MCF 10A (cell line): Measurements from ENCODE around the gene ARRB1. TPM values are rescaled to one million over a fixed set of nuclear protein-coding genes. Genes with fewer than 3 reads are reported as not detected.

Experiments used
- BruUV-seq: library from RNA; stranded (reverse); fragments of 400-500 nt; replicated peaks from 2 replicates; lab custom pipeline; 2021; lab: Mats Ljungman, UMichigan
- CTCF ChIA-PET: fragments of 300-600 bp; sonication (Branson Sonifier 250); formaldehyde crosslinking; extraction: SDS; loops from one replicate; lab custom pipeline; 2021; ENCODE audit warnings: antibody characterized with exemption, inconsistent platforms; lab: Yijun Ruan, JAX
- POLR2A ChIA-PET: fragments of 300-600, 350-650 bp; sonication (Branson Sonifier 250); formaldehyde crosslinking; extraction: SDS; loops from one replicate; lab custom pipeline; 2020; ENCODE audit warnings: antibody characterized with exemption, inconsistent platforms; lab: Yijun Ruan, JAX
- DNase-seq: peaks from one replicate; pipeline ENCODE4 v3.0.0-alpha.2; 2018; ENCODE audit not compliant: unreplicated experiment
- H3K27ac Mint-ChIP-seq: one replicate; pipeline ENCODE4 v1.8.0; 2022; ENCODE audit warnings: mild to moderate bottlenecking, low read depth, mixed read lengths; ENCODE audit not compliant: unreplicated experiment
- H3K27me3 Mint-ChIP-seq: one replicate; pipeline ENCODE4 v1.8.0; 2022; ENCODE audit warnings: mixed read lengths; ENCODE audit not compliant: insufficient read depth, unreplicated experiment
- H3K36me3 Mint-ChIP-seq: one replicate; pipeline ENCODE4 v1.8.0; 2022; ENCODE audit warnings: mild to moderate bottlenecking, moderate library complexity, mixed read lengths; ENCODE audit not compliant: insufficient read depth, unreplicated experiment
- H3K4me1 Mint-ChIP-seq: one replicate; pipeline ENCODE4 v1.8.0; 2022; ENCODE audit warnings: mixed read lengths; ENCODE audit not compliant: insufficient read depth, unreplicated experiment
- H3K4me3 Mint-ChIP-seq: one replicate; pipeline ENCODE4 v1.8.0; 2022; ENCODE audit warnings: mild to moderate bottlenecking, moderate library complexity, mixed read lengths; ENCODE audit not compliant: unreplicated experiment
- H3K9me3 Mint-ChIP-seq: one replicate; pipeline ENCODE4 v1.8.0; 2022; ENCODE audit warnings: mixed read lengths; ENCODE audit not compliant: unreplicated experiment
- CTCF ChIP-seq: fragments of 200-600 bp; IDR thresholded peaks from one replicate; pipeline ENCODE4 v1.8.0; 2022; ENCODE audit warnings: antibody characterized with exemption, mild to moderate bottlenecking; ENCODE audit not compliant: unreplicated experiment
- intact Hi-C: fragments of 100-400 bp; cut with micrococcal nuclease; formaldehyde crosslinking; loops from 2 replicates; pipeline ENCODE4 v1.14.1; 2022
- total RNA-seq: library from RNA; stranded (reverse); gene quantifications from 2 replicates; pipeline ENCODE4 v1.2.3, GENCODE V29; 2022

Gene ARRB1
- total RNA-seq, 1 experiment from 2014 or later = 0.98 TPM

GRCh38 chr11:75280770-75281468 is 70.5 kb downstream of the ARRB1 start:
- ChIA-PET CTCF (interaction anchor here (0.5 to 21.4 kb wide), 32 partner anchors 10 to 576 kb away, joined by 3 to 453 read pairs (median 6); partner anchors contain the start of gene KLHL35), POLR2A (interaction anchor here (1.1 to 1.4 kb wide), 2 partner anchors 104 to 109 kb away, joined by 3 to 6 read pairs; no protein-coding TSS in a partner anchor)
- no peaks in the 10 kb centered on the region for H3K4me1 Mint-ChIP-seq
- no peak overlapping the region for H3K27ac Mint-ChIP-seq
- H3K9me3 Mint-ChIP-seq = no peaks in the 10 kb centered on the region
- no peaks in the 10 kb centered on the region for H3K36me3 Mint-ChIP-seq
- no peak overlapping the region for H3K4me3 Mint-ChIP-seq
- no peak for DNase-seq
- no peak for TF ChIP-seq CTCF
- H3K27me3 Mint-ChIP-seq = no peaks in the 10 kb centered on the region
- intact Hi-C loops = loop anchor here (1.0 to 2.0 kb wide), 4 partner anchors 47 to 252 kb away; no protein-coding TSS in a partner anchor
- no TSS peak for BruUV-seq

- peak; percentile 90 for TF ChIP-seq CTCF
- intact Hi-C loops = loop anchor here (1.0 to 2.0 kb wide), 4 partner anchors 48 to 253 kb away; no protein-coding TSS in a partner anchor
- Mint-ChIP-seq H3K27me3 (no peaks in the 10 kb centered on the region), H3K27ac (no peak overlapping the region), H3K4me3 (no peak overlapping the region), H3K9me3 (no peaks in the 10 kb centered on the region), H3K36me3 (no peaks in the 10 kb centered on the region), H3K4me1 (no peaks in the 10 kb centered on the region)
- DNase-seq = peak; percentile 70
- no TSS peak for BruUV-seq
- ChIA-PET POLR2A (interaction anchor here (1.1 to 1.4 kb wide), 2 partner anchors 104 to 109 kb away, joined by 3 to 6 read pairs; no protein-coding TSS in a partner anchor), CTCF (interaction anchor here (0.5 to 21.4 kb wide), 49 partner anchors 9 to 575 kb away, joined by 3 to 453 read pairs (median 5); partner anchors contain the start of gene KLHL35)
These were observed 71.2 kb downstream of the ARRB1 start for GRCh38 chr11:75280227-75280701.

- no peak overlapping the region for H3K27ac Mint-ChIP-seq
- intact Hi-C loops = no loop called here
- H3K9me3 Mint-ChIP-seq = no peaks in the 10 kb centered on the region
- no peak overlapping the region for H3K4me3 Mint-ChIP-seq
- CTCF ChIA-PET = interaction anchor here (0.5 to 21.4 kb wide), 33 partner anchors 8 to 1353 kb away, joined by 3 to 453 read pairs (median 6); no protein-coding TSS in a partner anchor
- BruUV-seq = no TSS peak
- H3K27me3 Mint-ChIP-seq = no peaks in the 10 kb centered on the region
- POLR2A ChIA-PET = interaction anchor here (1.4 kb wide), 1 partner anchor 110 kb away, joined by 6 read pairs; no protein-coding TSS in a partner anchor
- no peaks in the 10 kb centered on the region for H3K4me1 Mint-ChIP-seq
- no peak for TF ChIP-seq CTCF
- DNase-seq = no peak
- no peaks in the 10 kb centered on the region for H3K36me3 Mint-ChIP-seq
These were observed 72.2 kb downstream of the ARRB1 start for GRCh38 chr11:75279273-75279672.
